ENCODE measurements around the gene TSN. TPM values are rescaled to one million over a fixed set of nuclear protein-coding genes. Genes with fewer than 3 reads are reported as not detected.

Gene TSN
- polyA plus RNA-seq, 1 of the 3 experiments (the other 2 are of a cell fraction), result 26.1 TPM

- H3K9me2 ChIP-seq, result no peaks in the 10 kb centered on the region
- H3K9me3 ChIP-seq, result no peaks in the 10 kb centered on the region
- peak overlapping the region in 1 of 2 experiments; percentile 48; a peak in 1 of 4 replicates for H3K27ac ChIP-seq (ENCODE audit: low read depth in 2 of 2, low read length in 1 of 2)
- no peaks in the 10 kb centered on the region for H4K20me1 ChIP-seq (ENCODE audit: insufficient read depth)
- peaks cover 4 to 14% of the 10 kb centered on the region in 2 experiments; a peak in 1 of 4 replicates for H3K4me1 ChIP-seq (ENCODE audit: control insufficient read depth in 1 of 2, insufficient read depth in 2 of 2, low read depth in 1 of 2, low read length in 1 of 2)
- H3F3A ChIP-seq (replicated peaks; ENCODE audit: insufficient read depth), result peaks cover 8% of the 10 kb centered on the region
- TF ChIP-seq GATA2 (CRISPR knock-in tag; IDR thresholded peaks at IDR 0.05) (no peak), FOXJ3 (CRISPR knock-in tag; IDR thresholded peaks at IDR 0.05) (no peak), TEAD4 (IDR thresholded peaks at IDR 0.05; ENCODE audit: borderline replicate concordance, insufficient read depth) (no peak), YY1 (IDR thresholded peaks at IDR 0.05; ENCODE audit: low read depth) (no peak), NFIC (IDR thresholded peaks at IDR 0.05; ENCODE audit: borderline replicate concordance) (no peak), JUND (IDR thresholded peaks at IDR 0.05) (no peak), ELF1 (IDR thresholded peaks at IDR 0.05) (no peak), RCOR1 (IDR thresholded peaks at IDR 0.05; ENCODE audit: low read length) (no peak), EZH2phosphoT487 (IDR thresholded peaks at IDR 0.05; ENCODE audit: borderline replicate concordance, low read depth) (no peak), PBX3 (IDR thresholded peaks at IDR 0.05) (no peak), SIN3A (IDR thresholded peaks at IDR 0.05; ENCODE audit: borderline replicate concordance, low read depth, low read length) (no peak), NRF1 (IDR thresholded peaks at IDR 0.05; ENCODE audit: low read depth, low read length) (no peak), RAD21 (IDR thresholded peaks at IDR 0.05; ENCODE audit: low read length) (no peak), FOSL2 (IDR thresholded peaks at IDR 0.05; ENCODE audit: borderline replicate concordance, low read depth) (no peak)
- TF ChIP-seq, protein P1, sequence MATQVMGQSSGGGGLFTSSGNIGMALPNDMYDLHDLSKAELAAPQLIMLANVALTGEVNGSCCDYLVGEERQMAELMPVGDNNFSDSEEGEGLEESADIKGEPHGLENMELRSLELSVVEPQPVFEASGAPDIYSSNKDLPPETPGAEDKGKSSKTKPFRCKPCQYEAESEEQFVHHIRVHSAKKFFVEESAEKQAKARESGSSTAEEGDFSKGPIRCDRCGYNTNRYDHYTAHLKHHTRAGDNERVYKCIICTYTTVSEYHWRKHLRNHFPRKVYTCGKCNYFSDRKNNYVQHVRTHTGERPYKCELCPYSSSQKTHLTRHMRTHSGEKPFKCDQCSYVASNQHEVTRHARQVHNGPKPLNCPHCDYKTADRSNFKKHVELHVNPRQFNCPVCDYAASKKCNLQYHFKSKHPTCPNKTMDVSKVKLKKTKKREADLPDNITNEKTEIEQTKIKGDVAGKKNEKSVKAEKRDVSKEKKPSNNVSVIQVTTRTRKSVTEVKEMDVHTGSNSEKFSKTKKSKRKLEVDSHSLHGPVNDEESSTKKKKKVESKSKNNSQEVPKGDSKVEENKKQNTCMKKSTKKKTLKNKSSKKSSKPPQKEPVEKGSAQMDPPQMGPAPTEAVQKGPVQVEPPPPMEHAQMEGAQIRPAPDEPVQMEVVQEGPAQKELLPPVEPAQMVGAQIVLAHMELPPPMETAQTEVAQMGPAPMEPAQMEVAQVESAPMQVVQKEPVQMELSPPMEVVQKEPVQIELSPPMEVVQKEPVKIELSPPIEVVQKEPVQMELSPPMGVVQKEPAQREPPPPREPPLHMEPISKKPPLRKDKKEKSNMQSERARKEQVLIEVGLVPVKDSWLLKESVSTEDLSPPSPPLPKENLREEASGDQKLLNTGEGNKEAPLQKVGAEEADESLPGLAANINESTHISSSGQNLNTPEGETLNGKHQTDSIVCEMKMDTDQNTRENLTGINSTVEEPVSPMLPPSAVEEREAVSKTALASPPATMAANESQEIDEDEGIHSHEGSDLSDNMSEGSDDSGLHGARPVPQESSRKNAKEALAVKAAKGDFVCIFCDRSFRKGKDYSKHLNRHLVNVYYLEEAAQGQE (IDR thresholded peaks at IDR 0.05; ENCODE audit: low read depth, low read length), result no peak
- TF ChIP-seq, protein P2, sequence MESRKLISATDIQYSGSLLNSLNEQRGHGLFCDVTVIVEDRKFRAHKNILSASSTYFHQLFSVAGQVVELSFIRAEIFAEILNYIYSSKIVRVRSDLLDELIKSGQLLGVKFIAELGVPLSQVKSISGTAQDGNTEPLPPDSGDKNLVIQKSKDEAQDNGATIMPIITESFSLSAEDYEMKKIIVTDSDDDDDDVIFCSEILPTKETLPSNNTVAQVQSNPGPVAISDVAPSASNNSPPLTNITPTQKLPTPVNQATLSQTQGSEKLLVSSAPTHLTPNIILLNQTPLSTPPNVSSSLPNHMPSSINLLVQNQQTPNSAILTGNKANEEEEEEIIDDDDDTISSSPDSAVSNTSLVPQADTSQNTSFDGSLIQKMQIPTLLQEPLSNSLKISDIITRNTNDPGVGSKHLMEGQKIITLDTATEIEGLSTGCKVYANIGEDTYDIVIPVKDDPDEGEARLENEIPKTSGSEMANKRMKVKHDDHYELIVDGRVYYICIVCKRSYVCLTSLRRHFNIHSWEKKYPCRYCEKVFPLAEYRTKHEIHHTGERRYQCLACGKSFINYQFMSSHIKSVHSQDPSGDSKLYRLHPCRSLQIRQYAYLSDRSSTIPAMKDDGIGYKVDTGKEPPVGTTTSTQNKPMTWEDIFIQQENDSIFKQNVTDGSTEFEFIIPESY (IDR thresholded peaks at IDR 0.05; ENCODE audit: borderline replicate concordance, low read depth), result no peak
- TF ChIP-seq, protein P3, sequence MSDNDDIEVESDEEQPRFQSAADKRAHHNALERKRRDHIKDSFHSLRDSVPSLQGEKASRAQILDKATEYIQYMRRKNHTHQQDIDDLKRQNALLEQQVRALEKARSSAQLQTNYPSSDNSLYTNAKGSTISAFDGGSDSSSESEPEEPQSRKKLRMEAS (IDR thresholded peaks at IDR 0.05; ENCODE audit: low read depth), result no peak
- no peak overlapping the region for H2AFZ ChIP-seq (ENCODE audit: low read depth)
- H3K79me2 ChIP-seq (ENCODE audit: insufficient read depth), result no peaks in the 10 kb centered on the region
- no peak overlapping the region for H3K9ac ChIP-seq
- no peaks in the 10 kb centered on the region for H3K36me3 ChIP-seq (replicated peaks in 1 of 2; ENCODE audit: control insufficient read depth in 1 of 2, insufficient read depth in 2 of 2, low read length in 1 of 2)
- DNase-seq, result no peak
- H3K4me3 ChIP-seq (ENCODE audit: low read depth in 2 of 2, low read length in 1 of 2), result no peak overlapping the region
- WGBS (ENCODE audit: low lambda C conversion rate), result 81% methylated on average over 11 of the region's 11 CpGs
- peak overlapping the region; percentile 70 for H3K4me2 ChIP-seq
- no peaks in the 10 kb centered on the region for H3K27me3 ChIP-seq (ENCODE audit: insufficient read depth)
- CTCF ChIA-PET, result no interaction called here
- POLR2A ChIA-PET, result no interaction called here
Observed at GRCh38 chr2:121709776-121710469, 45.5 kb upstream of the TSN start.

Data from SK-N-SH (cell line).